Muscle of leg (tissue), 11 donors: ENCODE results near the gene LGR6. TPM values are rescaled to one million over a fixed set of nuclear protein-coding genes. Genes with fewer than 3 reads are reported as not detected.

Source experiments
- DNase-seq: peaks from one replicate; pipeline ENCODE4 v3.0.0; 2013
- H3K27ac ChIP-seq: one replicate; pipeline ENCODE4 v1.5.1; 2013; ENCODE audit warnings: mild to moderate bottlenecking, low read length, control low read depth
- H3K27me3 ChIP-seq: one replicate; pipeline ENCODE4 v1.6.1; 2013; ENCODE audit warnings: low read length; ENCODE audit not compliant: control insufficient read depth, insufficient read depth
- H3K36me3 ChIP-seq: one replicate; pipeline ENCODE4 v1.6.1; 2013; ENCODE audit warnings: low read length; ENCODE audit not compliant: control insufficient read depth, insufficient read depth
- H3K4me1 ChIP-seq: one replicate; pipeline ENCODE4 v1.6.1; 2013; ENCODE audit warnings: low read length; ENCODE audit not compliant: control insufficient read depth, insufficient read depth
- H3K4me3 ChIP-seq: one replicate; pipeline ENCODE4 v1.5.1; 2013; ENCODE audit warnings: low read length, control low read depth
- H3K9me3 ChIP-seq: replicated peaks from 2 replicates; pipeline ENCODE4 v1.6.1; 2013; ENCODE audit warnings: low read depth, low read length; ENCODE audit not compliant: control insufficient read depth
- WGBS: methylation state at CpG from one replicate; pipeline ENCODE4 v1.1.5; 2013; ENCODE audit warnings: missing lambda C conversion rate; ENCODE audit not compliant: insufficient coverage; 5-methylcytosine and 5-hydroxymethylcytosine counted together
- polyA plus RNA-seq, 8 donors: library from polyadenylated mRNA; unstranded; fragments of 120-200 nt; gene quantifications; one replicate each; pipeline versions ENCODE4 v1.2.1 to v1.2.3, GENCODE V29; 2013; ENCODE audit warnings: inconsistent platforms in 1 of 8, low replicate concordance in 1 of 8; ENCODE audit not compliant: insufficient read length in 8 of 8, insufficient read depth in 1 of 8
- total RNA-seq: library from RNA; stranded (reverse); fragments of 120-200 nt; gene quantifications from one replicate; pipeline ENCODE4 v1.2.4, GENCODE V29; 2013

Gene LGR6
- total and polyA plus RNA-seq, 9 donors = 0.09 to 4.2 (median 0.31) TPM

DNA sequence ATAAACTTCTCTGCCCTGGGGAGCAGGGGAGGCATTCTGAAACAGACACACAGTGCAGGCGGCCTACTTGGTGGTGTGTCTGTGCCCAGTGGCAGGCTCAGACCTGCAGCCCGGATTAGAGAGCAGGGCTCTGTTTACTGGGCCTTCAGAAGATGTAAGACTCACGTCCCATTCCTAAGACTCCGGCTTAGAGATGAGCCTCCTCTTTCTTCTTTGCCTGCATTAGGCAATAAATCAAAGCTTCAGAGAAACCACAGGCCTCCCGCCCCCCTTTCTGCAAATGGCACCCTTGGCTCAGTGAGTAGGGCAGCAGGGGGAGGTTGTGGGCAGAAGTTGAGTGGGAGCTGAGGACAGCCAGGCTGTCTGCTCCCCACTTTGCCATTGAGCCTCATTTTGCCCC lies 35.8 kb downstream of the LGR6 start:
- H3K9me3 ChIP-seq = no peaks in the 10 kb centered on the region
- no peak overlapping the region for H3K27ac ChIP-seq
- H3K27me3 ChIP-seq = peaks cover 24% of the 10 kb centered on the region
- 13% methylated on average over 3 of the region's 5 CpGs for WGBS
- DNase-seq = no peak
- no peaks in the 10 kb centered on the region for H3K36me3 ChIP-seq
- H3K4me1 ChIP-seq = no peaks in the 10 kb centered on the region
- no peak overlapping the region for H3K4me3 ChIP-seq

DNA sequence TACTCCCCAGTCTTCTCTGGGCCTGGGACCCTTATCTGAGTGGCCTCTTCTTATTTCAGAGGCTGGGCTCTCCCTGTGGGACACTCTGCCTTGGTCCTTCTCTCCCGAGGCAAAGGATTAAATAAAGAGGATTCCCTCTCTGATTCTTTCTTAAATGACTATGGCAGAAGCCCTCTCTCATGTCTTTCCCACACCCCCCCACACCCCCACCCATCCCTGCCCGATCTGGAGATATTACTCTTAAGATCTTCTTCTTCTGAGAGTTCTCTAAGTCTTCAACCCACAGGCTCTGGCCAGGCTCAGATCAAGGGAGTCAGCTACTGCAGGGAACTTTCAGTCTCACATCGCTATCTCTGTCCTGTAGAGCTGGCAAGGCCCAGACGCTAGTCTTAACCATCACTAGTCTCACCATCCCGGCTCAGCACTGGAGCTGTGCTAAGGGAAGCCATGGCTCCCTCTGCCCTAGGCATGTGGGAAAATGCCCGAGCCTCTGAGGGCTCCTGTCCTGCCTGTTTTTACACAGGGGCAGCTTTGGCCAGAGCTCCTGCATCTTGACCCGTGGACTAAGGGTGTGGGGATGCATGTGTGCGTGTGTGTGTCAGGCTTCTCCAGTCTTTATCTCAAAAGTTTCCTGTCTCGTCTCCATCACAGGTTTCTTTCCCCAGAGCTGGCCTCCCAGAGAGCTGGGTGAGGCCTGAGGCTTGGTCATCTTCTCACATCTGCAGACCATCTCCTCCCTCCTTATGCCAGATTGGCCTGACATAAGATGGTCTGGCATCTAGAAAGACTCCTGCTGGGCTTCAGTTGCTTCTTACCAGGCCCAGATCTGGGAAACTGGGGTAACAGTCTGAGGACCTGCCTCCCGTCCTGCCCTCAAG lies 36.7 kb downstream of the LGR6 start:
- Histone ChIP-seq H3K9me3 (no peaks in the 10 kb centered on the region), H3K4me3 (no peak overlapping the region), H3K27me3 (peaks cover 22% of the 10 kb centered on the region), H3K27ac (no peak overlapping the region), H3K4me1 (no peaks in the 10 kb centered on the region), H3K36me3 (no peaks in the 10 kb centered on the region)
- WGBS = 70% methylated on average over 7 of the region's 10 CpGs
- DNase-seq = no peak

DNA sequence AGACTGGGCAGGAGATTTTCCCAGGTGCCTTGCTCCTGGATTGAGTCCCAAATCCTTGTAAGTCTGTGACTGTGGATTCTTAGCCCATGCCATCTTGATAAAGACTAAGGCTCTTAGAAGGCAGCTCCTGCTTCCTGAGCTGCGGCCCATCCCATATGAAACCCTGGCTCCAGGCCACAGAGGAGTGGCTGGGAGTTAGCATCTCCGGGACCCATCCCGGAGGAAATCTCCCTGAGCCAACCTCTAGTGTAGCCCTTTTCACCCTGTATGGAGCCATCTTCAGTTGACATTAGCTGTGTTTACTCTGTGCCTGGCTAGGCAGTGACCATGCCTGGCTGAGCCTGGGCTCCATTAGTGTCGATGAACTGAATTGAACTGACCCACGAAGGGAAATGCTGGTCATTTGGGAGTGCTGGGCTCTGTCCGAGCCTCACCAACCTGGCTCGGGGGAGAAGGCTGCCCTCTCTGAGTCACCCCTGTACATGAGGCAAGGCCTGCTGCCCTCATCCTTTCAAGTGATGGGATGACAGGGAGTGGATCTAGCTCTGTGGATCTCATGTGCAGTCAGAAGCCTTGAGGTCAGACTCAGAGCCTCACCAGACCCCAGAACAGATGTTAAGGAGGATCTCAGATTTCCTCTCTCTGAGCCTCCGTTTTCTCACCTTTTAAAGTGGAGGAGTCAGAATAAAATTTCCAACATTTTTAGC lies 37.5 kb downstream of the LGR6 start:
- Histone ChIP-seq H3K36me3 (no peaks in the 10 kb centered on the region), H3K4me3 (no peak overlapping the region), H3K9me3 (no peaks in the 10 kb centered on the region), H3K27me3 (peaks cover 23% of the 10 kb centered on the region), H3K4me1 (peaks cover under 1% of the 10 kb centered on the region), H3K27ac (no peak overlapping the region)
- 74% methylated on average over 3 of the region's 8 CpGs for WGBS
- no peak for DNase-seq

DNA sequence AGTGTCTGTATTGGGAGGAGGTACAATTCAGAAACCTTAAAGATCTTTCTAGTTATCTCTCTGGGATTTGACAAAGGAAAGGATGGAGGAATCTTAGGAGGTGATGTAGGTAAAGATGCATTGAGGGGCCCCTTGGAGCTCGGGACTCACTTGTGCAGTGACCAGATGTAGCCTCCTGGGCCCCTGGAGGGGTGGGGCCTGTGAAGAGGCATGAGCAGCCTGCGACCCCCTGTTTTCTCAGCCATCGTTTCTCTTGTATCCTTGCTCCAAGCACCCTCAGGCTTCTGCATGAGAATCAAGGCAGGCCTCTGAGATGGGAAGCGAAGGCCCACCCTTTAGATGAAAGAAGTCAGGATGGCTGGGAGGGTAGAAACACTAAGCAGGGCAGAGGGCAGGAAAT lies 39.6 kb downstream of the LGR6 start:
- WGBS = 71% methylated on average over 1 of the region's 4 CpGs
- no peaks in the 10 kb centered on the region for H3K9me3 ChIP-seq
- no peak overlapping the region for H3K27ac ChIP-seq

DNA sequence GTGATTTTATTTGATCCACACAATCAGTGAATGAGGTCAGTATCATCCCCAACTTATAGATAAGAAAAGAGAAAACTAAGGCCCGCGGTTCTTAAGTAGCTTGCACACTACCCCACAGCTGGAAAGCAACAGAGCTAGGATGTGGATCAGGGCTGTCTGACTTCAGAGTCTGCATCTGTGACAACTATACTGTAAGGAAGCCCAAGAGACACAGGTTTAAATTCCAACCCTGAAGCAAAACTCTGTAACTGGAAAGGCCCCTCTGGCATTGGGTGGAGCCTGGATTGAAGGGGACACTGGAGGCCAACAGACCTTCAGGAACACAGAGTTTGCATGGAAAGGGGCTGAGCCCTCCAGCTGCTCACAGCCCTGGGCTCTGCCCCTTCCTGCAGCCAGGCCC lies 40.2 kb downstream of the LGR6 start:
- Histone ChIP-seq H3K4me3 (no peak overlapping the region), H3K36me3 (no peaks in the 10 kb centered on the region), H3K27me3 (peaks cover 28% of the 10 kb centered on the region), H3K27ac (no peak overlapping the region), H3K9me3 (no peaks in the 10 kb centered on the region), H3K4me1 (peaks cover 3% of the 10 kb centered on the region)
- no CpG with 5 or more reads among the region's 2 CpGs for WGBS
- DNase-seq = no peak

More for the DNA sequence above, 39.6 kb downstream of the LGR6 start:
- H3K4me3 ChIP-seq = no peak overlapping the region
- peaks cover 3% of the 10 kb centered on the region for H3K4me1 ChIP-seq
- peaks cover 31% of the 10 kb centered on the region for H3K27me3 ChIP-seq
- DNase-seq = no peak
- H3K36me3 ChIP-seq = no peaks in the 10 kb centered on the region

DNA sequence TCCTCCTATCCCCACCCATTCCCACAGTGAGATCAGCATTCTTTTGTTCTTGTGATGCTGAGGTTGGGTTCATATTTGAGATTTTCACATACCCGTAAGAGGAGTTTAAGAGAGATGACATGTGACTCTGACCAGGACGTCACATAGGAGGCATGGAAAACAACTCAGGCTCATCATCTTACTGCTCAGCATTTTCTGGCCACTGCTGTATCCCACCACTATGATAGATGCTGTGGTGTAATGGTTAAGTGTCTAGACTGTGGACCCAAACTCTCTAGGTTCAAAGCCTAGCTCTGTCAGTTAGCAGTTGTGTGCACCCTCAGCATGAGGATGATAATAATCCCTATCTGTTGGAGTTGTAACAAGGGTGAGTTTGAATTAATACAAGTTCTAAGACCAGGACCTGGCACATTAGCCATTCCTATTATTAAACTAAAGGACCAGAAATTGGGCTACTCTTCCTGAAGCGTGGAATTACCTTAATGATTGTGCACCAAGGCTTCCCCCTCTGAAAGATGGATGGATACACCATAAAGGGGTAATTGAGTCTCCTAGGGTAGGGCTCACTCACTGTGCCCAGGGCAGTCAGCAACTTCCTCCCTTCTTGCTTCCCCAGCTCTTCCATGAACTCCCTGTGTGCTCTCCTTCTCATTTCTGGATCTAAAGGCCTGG lies 40.9 kb downstream of the LGR6 start:
- no peak for DNase-seq
- H3K4me3 ChIP-seq = no peak overlapping the region
- H3K4me1 ChIP-seq = peaks cover 3% of the 10 kb centered on the region
- H3K36me3 ChIP-seq = no peaks in the 10 kb centered on the region
- H3K9me3 ChIP-seq = no peaks in the 10 kb centered on the region
- no peak overlapping the region for H3K27ac ChIP-seq
- WGBS = no CpG with 5 or more reads among the region's 3 CpGs
- peaks cover 24% of the 10 kb centered on the region for H3K27me3 ChIP-seq

DNA sequence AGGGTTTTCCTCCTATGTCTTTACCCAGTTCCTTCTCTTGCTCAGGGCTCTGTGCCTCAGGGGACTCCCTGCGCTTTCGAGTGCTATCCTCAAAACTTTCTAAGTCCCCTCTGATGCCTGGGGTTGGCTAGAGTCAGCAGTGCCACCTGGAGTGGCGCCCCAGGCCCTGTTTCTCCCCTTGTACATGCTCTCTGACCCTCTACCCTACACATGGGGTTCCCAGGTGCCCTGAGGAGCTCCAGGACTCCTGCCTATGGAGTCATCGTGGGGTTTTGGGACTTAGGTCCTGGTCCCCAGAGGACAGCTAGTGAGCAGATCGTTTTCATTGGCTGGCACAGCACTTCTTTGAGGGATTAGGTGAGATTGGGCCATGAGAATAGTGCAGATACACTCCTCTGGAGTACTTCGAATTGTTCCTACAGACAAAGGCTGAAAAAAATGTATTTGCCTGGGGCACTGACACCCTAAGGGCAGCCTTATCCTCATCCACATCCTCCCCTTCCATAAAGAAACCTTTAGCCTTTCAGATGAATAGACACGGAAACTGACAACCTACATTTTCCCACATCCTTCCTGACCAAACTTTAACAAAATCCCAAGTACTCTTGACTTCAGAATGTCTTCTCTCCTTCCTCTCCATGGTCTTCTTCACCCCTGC lies 41.5 kb downstream of the LGR6 start:
- 58% methylated on average over 6 of the region's 7 CpGs for WGBS
- H3K36me3 ChIP-seq = no peaks in the 10 kb centered on the region

DNA sequence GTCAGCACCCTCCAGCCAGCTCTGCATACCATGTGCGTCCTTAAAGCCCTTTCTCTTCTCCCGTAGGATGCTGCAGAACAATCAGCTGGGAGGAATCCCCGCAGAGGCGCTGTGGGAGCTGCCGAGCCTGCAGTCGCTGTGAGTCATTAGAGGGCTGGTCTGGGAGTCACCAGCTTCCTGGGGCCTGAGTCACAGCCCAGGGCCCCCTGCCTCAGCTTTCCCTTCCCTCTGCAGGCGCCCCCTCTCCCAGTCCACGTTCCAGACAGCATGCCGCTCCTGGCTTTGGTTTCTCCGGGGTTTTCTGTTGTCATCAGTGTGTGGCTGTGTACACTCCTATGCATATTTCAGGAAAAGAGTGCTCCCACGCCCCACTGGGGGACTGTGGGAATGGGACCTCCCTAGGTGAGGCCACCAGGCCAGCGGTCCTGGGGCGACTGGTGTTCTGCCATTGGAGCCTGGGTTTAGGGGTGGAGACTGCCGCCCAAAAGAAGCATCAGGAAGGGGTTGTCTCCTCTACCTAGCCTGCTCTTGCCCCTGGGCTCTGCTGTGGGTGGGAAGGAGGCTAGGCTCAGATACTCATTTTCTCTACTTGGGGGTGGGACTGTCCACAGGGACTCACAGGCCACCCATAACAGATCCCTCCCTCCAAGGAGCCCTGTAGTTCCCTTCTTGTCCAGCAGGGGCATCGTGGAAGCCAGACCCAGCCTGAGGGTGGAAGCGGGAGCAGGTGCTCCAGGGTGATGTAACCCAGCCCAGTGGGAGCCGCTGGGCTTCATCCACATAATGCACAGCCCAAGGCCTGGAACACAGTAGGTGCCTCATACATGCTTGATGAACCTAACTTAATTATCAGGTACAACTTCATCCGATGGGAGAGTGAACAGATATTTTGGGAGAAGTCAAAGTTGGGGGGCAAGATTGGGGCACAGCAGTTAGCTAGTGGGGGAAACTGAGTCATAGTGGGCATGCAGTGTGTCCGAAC lies 42.5 kb downstream of the LGR6 start:
- H3K27me3 ChIP-seq = peaks cover 28% of the 10 kb centered on the region
- no peak overlapping the region for H3K27ac ChIP-seq
- 57% methylated on average over 2 of the region's 19 CpGs for WGBS
- H3K4me3 ChIP-seq = no peak overlapping the region
- H3K36me3 ChIP-seq = no peaks in the 10 kb centered on the region
- no peaks in the 10 kb centered on the region for H3K9me3 ChIP-seq
- peaks cover 3% of the 10 kb centered on the region for H3K4me1 ChIP-seq
- DNase-seq = peak; percentile 49

More for the DNA sequence above, 41.5 kb downstream of the LGR6 start:
- Histone ChIP-seq H3K27me3 (peaks cover 25% of the 10 kb centered on the region), H3K4me3 (no peak overlapping the region), H3K27ac (no peak overlapping the region), H3K4me1 (peaks cover 3% of the 10 kb centered on the region), H3K9me3 (no peaks in the 10 kb centered on the region)
- no peak for DNase-seq

DNA sequence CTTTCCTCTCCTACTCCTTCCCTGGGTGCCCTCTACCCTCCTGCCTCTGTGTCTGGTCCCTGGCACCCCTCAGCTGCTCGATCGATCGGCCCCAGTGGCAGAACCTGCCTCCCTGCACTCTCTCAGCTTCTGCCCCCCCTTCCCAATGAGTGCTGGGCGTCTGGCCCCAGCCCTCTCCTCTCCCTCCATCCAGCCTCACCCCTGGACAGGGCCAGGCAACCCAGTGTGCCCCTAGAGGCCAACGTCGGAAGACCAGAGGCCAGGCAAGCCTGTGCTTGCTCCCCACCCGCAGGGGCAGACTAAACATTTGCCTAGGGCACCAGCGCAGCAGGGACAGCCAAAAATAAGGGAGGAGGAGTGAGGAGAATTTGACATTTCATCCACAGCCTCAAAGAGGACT lies 43.5 kb downstream of the LGR6 start:
- H3K36me3 ChIP-seq = no peaks in the 10 kb centered on the region
- peaks cover 7% of the 10 kb centered on the region for H3K4me1 ChIP-seq
- H3K27me3 ChIP-seq = peaks cover 30% of the 10 kb centered on the region
- WGBS = 52% methylated on average over 3 of the region's 8 CpGs
- H3K9me3 ChIP-seq = no peaks in the 10 kb centered on the region
- no peak for DNase-seq
- H3K4me3 ChIP-seq = no peak overlapping the region
- no peak overlapping the region for H3K27ac ChIP-seq
